GM19452 (cell line): ENCODE results near the gene DPH6.
"Not testable (repeated sequence)": the region's sequence is repeated elsewhere in the genome, so short reads cannot be mapped to it uniquely, and the experiment has no call there.

Experiments used
- ATAC-seq: cut with Tn5 transposase; IDR thresholded peaks from one replicate; pipeline ENCODE4 v1.9.1; 2021; ENCODE audit not compliant: unreplicated experiment

The DPH6 gene

DNA sequence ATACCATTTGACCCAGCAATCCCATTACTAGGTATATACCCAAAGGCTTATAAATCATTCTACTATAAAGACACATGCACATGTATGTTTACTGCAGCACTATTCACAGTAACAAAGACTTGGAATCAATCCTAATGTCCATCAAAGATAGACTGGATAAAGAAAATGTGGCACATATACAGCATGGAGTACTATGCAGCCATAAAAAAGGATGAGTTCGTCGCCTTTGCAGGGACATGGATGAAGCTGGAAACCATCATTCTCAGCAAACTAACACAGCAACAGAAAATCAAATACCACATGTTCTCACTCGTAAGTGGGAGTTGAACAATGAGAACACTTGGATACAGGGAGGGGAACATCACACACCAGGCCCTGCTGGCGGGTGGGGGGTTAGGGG, 104.7 kb downstream of the DPH6 start:
- not testable (repeated sequence) for ATAC-seq

DNA sequence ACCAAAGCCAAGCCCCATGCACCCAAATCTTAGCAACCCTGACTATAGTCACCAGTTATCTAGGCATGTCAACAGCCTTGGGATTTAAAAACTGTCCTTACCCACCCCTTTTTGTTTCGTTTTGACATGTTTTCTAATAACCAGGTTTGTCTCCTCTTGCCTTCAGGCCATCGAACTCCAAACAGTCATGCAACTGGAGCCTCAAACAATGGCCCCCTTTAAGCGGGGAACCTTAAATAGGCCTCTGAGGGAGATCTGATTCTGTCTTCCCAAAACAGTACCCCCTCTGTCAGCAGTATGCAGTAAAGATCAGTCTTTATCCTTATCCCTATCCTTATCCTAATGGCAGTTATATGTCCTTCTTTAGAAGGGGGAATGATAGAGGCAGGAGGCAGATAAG, 105.7 kb downstream of the DPH6 start:
- ATAC-seq: no peak

DNA sequence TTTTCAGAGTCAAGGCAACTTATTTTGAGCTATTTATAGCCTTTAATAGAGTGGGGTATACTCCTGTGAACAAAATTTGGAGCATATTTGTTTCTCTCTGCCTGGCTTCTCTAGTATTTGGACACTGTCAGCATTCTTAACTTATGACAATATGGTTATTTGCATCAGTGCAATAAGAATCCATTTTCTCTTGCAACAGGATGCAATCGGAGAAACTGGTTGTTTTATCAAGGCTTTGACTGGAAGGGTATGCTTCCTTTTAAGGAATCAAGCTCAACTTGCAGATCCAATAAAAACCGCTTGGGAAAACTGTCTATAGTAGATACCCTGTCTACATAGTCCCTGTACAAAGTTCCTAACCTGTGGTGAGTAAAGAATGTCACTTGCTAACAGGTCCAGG, 106.7 kb downstream of the DPH6 start:
- no peak for ATAC-seq

DNA sequence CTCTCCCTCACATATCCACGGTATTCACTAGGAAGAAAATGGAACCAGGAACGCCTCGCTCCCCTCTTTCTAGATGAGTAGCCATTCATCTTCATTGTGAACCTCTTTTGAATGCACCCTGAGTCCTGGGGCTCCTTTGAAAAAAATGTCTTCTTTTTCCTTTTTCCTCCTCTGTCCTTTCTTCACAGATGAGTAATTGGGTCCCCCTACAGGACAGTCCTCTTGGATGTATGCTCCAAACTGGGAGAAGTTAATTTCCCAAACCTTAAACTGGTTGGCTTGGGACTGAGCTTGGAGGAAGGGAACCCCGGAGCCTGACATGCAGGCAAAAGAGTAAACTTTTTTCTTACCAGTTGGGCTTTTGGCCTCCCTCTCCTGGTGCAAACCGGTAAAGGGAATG, 108.8 kb downstream of the DPH6 start:
- ATAC-seq: no peak

DNA sequence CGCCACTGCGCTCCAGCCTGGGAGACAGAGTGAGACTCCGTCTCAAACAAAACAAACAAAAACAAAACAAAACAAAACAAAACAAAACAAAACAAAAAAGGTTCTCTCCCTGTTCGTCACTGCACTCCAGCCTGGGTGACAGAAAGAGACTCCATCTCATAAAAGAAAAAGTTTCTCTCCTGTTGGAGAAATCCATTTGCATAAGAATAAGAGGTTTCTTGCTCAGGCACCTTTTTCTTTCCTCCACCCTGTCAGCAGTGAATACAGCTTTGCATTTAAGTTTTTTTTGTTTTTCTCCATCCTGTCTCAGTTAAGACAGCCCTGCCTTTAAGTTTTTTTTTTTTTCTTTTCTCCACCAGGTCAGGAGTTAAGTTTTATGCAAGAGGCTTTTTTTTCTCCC, 109.5 kb downstream of the DPH6 start:
- ATAC-seq: no peak

DNA sequence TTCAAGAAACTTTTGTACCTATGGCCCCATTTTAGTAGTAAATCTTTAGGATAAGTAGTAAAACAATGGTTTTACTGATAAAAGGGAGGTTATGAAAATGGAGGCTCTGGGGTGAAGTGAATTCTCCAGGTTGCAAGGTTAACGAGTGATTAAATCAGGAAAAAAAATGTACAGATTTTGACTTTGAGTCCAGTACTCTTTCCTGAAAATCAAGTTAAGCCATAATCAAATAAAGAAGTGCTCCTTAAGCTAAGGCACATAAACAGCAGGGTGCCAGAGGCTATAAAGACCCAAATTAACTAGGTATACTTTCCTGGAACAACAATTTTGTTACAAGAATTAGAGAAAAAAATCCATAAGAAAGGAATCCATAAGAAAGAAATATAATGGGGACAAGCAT, 114.7 kb downstream of the DPH6 start:
- no peak for ATAC-seq

DNA sequence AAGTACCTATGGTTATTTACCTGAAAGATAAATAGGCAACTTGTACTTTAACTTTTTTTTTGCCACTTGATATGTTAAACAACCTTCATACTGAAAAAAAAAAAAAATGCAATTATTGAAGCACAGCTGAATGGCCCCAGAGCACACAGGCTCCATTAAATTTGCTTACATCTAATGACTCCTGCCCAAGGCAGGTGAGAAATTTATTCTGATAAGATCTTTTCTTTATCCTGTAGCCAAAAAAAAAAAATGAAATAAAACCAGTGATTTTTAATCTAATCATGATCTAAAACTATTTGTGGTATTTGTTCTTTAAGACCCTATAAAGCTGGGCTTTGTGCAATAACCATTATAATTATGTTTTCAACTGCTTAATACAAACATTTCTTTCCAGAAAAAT, 115.7 kb downstream of the DPH6 start:
- ATAC-seq: no peak

DNA sequence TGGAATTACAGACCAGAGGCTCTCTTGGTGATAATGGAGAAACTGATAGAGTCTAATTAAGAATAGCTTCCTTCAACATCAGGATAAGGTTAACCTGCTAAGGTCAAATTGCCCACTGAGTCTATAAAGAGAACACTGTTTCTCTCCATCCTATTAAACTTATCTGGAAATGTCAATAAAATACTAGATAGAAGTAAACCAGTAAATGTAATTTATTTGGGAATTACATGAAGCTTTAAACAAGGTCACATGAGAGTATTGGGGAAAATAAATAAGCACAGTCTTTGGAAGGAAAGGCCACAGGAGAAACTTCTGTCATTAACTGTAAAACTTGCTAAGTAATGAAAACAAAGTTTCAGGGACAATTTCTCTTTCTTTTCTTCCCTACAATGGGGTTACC, 118.5 kb downstream of the DPH6 start:
- ATAC-seq: no peak

DNA sequence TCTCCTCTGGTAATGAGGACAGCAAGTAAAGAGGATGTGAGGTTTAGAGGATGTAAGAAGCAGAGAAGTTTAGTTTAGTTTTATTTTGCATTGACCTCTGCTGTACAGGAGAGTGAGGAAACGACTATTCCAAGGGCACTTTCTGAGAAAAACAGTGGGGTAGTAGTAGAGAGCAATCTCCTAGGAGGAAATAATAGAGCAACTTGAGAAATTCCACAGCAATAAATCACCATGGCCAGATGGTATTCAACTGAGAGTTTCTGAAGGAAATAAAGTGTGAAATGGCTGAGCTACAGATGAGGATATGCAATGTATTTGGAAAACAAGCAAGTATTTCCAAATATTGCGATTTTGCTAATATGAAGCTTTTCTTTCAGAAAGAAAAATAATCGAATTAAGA, 118.9 kb downstream of the DPH6 start:
- no peak for ATAC-seq

DNA sequence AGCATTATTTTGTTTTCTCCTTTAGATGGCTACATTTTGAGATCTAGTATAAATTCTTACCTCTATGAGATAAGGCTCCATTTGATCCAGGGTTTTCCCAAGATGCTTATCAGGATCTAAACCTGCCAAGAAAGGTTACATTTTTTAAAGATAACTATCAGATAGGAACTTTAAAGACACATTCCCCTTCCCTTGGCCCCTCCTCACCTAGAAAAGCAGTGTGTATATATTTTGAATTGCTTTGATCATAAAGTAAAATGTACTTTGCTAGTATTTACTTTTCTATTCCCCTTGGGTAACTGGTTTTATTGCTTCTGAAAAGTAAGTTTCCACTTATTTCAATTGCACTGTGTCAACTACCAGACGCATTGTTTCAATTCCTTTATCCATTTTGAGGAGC, 135.2 kb downstream of the DPH6 start:
- ATAC-seq: no peak

DNA sequence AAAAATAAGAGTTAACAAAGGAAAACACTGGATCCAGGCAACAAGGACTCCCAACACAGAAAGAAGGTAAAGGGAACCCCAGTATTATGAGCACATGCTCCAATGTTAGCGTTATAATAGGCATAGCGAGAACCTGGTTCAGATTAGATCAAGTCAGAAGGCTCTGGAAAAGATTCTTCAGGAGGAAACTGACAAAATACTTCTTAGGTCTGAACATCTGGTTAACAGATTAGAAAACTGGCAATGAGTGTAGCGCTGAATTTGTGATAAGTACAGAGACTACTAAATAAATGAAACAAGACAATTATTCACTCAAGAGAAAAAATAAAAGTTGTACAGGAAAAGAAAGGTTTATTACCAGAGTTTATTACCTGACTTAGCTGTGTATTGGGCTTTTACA, 146.1 kb downstream of the DPH6 start:
- ATAC-seq: no peak

DNA sequence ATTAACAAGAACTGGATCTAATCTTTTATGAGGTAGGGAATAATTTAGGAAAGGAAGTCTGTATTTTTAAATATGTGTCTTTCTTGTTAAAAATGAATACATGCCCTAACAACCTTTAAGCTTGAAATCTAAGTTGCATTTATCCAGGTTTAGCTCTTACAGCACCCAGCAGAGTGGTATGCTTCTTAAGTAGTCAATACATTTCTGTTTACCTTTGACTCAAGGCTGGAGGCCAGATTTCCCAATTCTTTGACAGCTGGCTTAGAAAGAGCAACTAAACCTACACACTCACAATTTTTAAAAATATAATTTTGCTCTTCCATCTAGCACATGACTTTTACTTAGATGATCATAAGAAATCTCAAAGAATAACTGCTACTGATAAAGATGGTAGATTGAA, 148.9 kb downstream of the DPH6 start:
- ATAC-seq: no peak

DNA sequence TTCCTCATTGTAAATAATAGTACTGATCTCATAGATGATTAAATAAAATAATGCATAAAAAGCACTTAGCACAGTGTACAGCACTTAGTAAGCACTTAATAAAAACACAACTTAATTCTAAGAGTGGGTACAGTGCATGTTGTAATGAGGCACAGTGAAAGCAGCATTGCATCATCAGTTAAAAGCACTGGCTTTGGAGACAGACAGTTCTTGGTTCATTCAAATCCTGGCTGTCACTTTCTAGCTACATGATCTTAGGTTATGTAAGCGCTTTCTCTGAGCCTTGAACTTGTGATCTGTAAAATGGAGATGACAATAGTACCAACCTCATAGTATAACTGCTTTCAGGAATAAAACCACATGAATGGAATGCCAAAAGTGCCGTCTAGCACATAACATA, 151.5 kb downstream of the DPH6 start:
- no peak for ATAC-seq

DNA sequence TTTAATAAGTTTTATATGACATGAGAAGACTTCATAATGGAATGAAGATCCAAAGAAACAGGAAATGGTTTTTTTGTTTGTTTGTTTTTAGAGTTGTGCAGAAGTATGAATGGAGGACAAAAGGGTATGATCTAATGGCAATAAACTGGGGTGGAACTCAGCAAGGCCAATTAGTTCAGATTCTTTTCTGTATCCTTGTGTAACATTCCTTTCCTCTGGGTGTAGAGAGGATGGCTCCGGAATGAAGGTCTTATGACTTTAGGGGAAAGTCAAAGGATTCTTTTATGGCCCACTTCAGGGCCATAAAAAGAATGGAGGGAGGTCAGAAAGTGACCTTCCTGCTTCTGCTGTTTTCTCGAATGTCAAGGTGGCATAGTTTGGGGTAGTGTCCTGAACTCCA, 152.6 kb downstream of the DPH6 start:
- ATAC-seq: no peak

DNA sequence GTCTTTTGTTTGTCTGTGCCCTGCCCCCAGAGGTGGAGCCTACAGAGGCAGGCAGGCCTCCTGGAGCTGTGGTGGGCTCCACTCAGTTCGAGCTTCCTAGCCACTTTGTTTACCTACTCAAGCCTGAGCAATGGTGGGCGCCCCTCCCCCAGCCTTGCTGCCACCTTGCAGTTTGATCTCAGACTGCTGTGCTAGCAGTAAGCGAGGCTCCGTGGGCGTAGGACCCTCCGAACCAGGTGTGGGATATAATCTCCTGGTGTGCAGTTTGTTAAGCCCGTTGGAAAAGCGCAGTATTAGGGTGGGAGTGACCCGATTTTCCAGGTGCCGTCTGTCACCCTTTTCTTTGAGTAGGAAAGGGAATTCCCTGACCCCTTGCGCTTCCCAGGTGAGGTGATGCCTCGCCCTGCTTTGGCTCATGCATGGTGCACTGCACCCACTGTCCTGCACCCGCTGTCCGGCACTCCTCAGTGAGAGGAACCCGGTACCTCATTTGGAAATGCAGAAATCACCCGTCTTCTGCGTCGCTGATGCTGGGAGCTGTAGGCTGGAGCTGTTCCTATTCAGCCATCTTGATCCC, 154.5 kb downstream of the DPH6 start:
- ATAC-seq: not testable (repeated sequence)

DNA sequence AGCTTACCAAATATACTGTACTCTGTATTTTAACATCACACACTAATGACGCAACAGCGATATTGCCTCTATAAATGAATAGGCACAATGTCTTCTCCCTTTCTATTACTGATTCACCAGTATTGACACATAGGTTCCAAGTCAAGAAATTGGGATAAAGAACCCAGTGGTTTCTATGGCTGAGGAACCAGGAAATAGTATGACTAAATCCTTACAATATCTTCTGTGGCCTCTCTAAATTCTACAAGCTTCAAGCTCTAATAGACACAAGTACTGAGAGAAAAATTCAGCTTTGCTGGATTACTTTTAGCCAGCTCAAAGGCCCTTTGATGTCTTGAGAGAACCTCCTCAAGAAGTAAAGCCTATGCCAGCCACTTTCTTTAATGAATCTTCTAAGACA, 162.5 kb downstream of the DPH6 start:
- ATAC-seq: no peak

DNA sequence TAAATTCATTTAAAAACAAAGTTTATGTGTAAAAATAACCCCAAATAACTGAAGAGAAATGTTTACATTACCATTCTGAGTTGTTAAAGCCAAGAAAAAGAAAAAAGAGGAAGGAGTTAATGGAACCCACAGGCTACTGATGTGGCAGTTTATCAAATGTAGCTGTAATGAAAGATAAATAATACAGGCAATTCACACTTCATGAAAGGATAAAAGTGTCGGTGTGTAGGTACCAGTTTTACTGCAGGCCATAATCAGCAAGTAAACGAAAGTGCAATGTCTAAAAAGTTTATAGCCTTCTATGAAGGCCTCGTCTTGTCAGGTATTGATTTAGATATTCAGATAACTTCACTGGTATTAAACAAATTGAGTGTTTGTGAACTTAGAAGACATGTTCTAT, 164.6 kb downstream of the DPH6 start:
- no peak for ATAC-seq

DNA sequence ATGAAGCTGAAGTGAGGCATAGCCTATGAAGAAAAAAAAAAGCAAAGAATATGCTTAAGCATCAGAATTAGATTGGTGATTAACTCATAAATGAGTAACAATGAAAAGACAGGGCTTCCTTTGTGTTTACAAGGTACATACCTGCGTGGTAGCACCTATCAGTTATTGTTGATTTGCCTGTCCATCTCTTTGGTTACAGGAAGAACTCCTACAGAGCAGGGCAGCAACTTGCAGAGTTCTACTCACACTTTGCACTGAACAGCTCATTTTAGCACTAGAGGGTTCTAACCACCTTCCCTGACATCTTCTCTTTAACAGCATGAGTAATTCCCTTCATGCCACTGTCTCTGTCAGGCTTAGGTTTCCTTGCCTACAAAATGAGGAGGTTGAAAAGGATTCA, 166.0 kb downstream of the DPH6 start:
- ATAC-seq: no peak

DNA sequence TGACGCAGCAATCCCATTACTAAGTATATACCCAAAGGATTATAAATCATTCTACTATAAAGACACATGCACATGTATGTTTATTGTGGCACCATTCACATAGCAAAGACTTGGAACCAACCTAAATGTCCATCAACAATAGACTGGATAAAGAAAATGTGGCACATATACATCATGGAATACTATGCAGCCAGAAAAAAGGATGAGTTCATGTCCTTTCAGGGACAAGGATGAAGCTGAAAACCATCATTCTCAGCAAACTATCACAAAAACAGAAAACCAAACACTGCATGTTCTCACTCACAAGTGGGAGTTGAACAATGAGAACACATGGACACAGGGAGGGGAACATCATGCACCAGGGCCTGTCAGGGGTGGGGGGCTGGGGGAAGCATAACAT, 167.5 kb downstream of the DPH6 start:
- ATAC-seq: not testable (repeated sequence)

DNA sequence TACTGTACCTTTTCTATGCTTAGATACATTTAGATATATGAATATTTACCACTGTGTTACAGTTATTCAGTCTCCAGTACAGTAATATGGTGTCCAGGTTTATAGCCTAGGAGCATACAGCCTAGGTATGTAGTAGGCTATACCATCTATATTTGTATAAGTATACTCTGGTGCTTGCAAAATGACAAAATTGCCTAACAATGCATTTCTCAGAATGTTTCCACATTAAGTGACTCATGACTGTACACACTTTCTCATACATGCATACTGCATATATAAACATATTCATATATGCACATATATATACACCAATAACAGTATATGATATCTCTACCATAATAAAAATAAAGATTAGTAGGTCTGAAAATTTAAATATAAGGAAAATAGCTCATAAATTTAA, 169.3 kb downstream of the DPH6 start:
- ATAC-seq: no peak

DNA sequence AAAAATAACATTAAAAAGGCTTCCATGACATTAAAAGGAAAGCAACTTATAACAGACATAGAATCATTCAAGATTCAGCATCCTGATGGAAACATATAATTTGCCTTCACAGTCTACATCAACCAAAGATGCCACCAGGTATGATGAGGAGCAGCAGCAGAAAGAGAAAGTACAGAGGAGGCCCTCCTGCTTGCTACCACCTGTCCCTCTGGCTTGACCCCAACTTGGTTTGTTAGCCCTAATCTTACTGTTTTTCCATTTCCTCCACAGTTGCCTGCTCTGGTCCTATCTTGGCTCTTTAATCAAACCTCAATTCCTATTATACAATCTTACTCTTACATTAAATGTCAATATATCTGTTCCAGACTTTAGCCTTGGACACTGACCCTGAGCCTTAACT, 171.3 kb downstream of the DPH6 start:
- ATAC-seq: no peak

DNA sequence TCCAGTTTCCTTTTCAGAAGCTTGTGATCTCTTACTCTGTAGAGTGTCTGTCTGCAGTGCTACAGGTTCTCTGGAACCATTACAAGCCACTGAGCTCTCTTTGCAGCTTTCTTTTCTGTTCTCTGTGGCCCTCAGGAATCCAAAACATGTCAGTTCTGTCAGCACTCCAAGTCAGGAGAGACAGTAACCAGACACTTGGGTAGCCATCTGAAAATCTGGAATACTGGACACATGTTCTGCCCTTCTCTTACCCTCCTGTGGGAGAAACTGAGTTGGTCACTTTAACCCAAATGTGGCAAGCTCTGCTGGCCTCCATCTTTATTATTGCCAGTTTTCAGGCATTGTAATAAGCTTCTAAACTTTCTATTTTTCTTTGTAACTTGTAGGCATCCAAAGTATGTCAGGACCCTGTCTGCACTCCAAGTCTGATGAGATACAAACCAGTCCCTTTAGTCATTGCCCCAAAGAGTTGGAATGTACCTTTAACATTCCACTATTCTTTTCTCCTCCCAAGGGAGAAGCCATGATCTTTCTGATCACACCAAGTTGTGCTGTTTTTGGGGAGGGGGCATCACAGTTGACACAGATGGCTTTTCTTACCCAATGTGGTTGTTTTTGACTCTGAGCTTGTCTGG, 183.7 kb downstream of the DPH6 start:
- ATAC-seq: no peak

DNA sequence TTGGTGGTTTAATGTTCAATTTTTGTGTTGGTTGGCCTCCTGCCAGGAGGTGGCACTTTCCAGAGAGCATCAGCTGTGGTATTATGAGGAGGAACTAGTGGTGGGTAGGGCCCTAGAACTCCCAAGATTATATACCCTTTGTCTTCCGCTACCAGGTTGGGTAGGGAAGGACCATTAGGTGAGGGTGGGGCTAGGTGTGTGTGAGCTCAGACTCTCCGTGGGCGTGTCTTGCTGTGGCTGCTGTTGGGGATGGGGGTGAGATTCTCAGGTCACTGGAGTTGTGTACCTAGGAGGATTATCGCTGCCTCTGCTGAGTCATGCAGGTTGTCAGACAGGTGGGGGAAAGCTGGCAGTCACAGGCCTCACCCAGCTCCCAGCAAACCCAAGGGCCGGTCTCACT, 187.1 kb downstream of the DPH6 start:
- no peak for ATAC-seq
